H9 (cell line): ENCODE data around the gene HMGA1. TPM values are rescaled to one million over a fixed set of nuclear protein-coding genes. Genes with fewer than 3 reads are reported as not detected.
A peak's percentile ranks its signal among the peaks of the same experiment; 100 is the strongest.

Experiments
- DNase-seq: peaks from one replicate; pipeline ENCODE4 v3.0.0-alpha.2; 2017
- H2AFZ ChIP-seq: one replicate; pipeline ENCODE4 v1.6.1; 2013; ENCODE audit warnings: mild to moderate bottlenecking, low read length, control low read depth, moderate library complexity
- H2AK5ac ChIP-seq: 2 replicates; pipeline ENCODE4 v1.6.1; 2013; ENCODE audit warnings: low read length, control low read depth, mixed read lengths; ENCODE audit not compliant: insufficient read length
- H2BK120ac ChIP-seq: one replicate; pipeline ENCODE4 v1.6.1; 2013; ENCODE audit warnings: low read depth, mild to moderate bottlenecking, low read length, control low read depth, inconsistent platforms; ENCODE audit not compliant: poor library complexity, severe bottlenecking
- H2BK12ac ChIP-seq: 2 replicates; pipeline ENCODE4 v1.6.1; 2013; ENCODE audit warnings: low read length, control low read depth, mixed read lengths, low read depth; ENCODE audit not compliant: insufficient read length
- H2BK15ac ChIP-seq: 2 replicates; pipeline ENCODE4 v1.6.1; 2013; ENCODE audit warnings: low read depth, low read length, control low read depth
- H2BK20ac ChIP-seq: one replicate; pipeline ENCODE4 v1.6.1; 2013; ENCODE audit warnings: low read depth, mild to moderate bottlenecking, low read length, control low read depth, inconsistent platforms; ENCODE audit not compliant: poor library complexity, severe bottlenecking
- H2BK5ac ChIP-seq: 2 replicates; pipeline ENCODE4 v1.6.1; 2013; ENCODE audit warnings: low read length, control low read depth, mixed read lengths; ENCODE audit not compliant: insufficient read length
- H3K14ac ChIP-seq: 2 replicates; pipeline ENCODE4 v1.6.1; 2013; ENCODE audit warnings: low read length, control low read depth; ENCODE audit not compliant: insufficient read depth
- H3K18ac ChIP-seq: 2 replicates; pipeline ENCODE4 v1.6.1; 2013; ENCODE audit warnings: low read depth, mild to moderate bottlenecking, mixed read lengths, low read length, control low read depth; ENCODE audit not compliant: insufficient read length
- H3K23ac ChIP-seq: 2 replicates; pipeline ENCODE4 v1.6.1; 2013; ENCODE audit warnings: low read length, control low read depth, mixed read lengths, low read depth; ENCODE audit not compliant: insufficient read length
- H3K23me2 ChIP-seq: 2 replicates; pipeline ENCODE4 v1.6.1; 2013; ENCODE audit warnings: low read depth, mild to moderate bottlenecking, mixed read lengths, low read length, control low read depth; ENCODE audit not compliant: insufficient read length, poor library complexity, severe bottlenecking
- H3K27ac ChIP-seq: 2 replicates; pipeline ENCODE4 v1.5.1; 2013; ENCODE audit warnings: low read length, control low read depth, mixed read lengths, low read depth; ENCODE audit not compliant: insufficient read length
- H3K27me3 ChIP-seq: 2 replicates; pipeline ENCODE4 v1.6.1; 2013; ENCODE audit warnings: low read length, control low read depth, inconsistent platforms; ENCODE audit not compliant: insufficient read depth
- H3K4ac ChIP-seq: 2 replicates; pipeline ENCODE4 v1.6.1; 2013; ENCODE audit warnings: low read depth, mild to moderate bottlenecking, control low read depth, inconsistent platforms, low read length, moderate library complexity
- H3K4me1 ChIP-seq: 2 replicates; pipeline ENCODE4 v1.6.1; 2013; ENCODE audit warnings: low read length, control low read depth, inconsistent platforms; ENCODE audit not compliant: insufficient read depth
- H3K4me2 ChIP-seq: 2 replicates; pipeline ENCODE4 v1.6.1; 2013; ENCODE audit warnings: low read length, control low read depth, mixed read lengths; ENCODE audit not compliant: insufficient read length, insufficient read depth
- H3K56ac ChIP-seq: 2 replicates; pipeline ENCODE4 v1.6.1; 2013; ENCODE audit warnings: low read depth, mild to moderate bottlenecking, mixed read lengths, low read length, control low read depth; ENCODE audit not compliant: insufficient read length
- H3K79me1 ChIP-seq: 2 replicates; pipeline ENCODE4 v1.6.1; 2013; ENCODE audit warnings: low read depth, mild to moderate bottlenecking, moderate library complexity, low read length, control low read depth, inconsistent platforms; ENCODE audit not compliant: insufficient read depth, poor library complexity, severe bottlenecking
- H3K79me2 ChIP-seq: 2 replicates; pipeline ENCODE4 v1.6.1; 2013; ENCODE audit warnings: low read length, control low read depth, inconsistent platforms; ENCODE audit not compliant: insufficient read depth
- H3K9ac ChIP-seq: 2 replicates; pipeline ENCODE4 v1.6.1; 2013; ENCODE audit warnings: low read length, control low read depth, mixed read lengths; ENCODE audit not compliant: insufficient read length; ENCODE audit errors: extremely low read depth
- H3K9me3 ChIP-seq: one replicate; pipeline ENCODE4 v1.6.1; 2013; ENCODE audit warnings: low read depth, low read length, inconsistent platforms; ENCODE audit not compliant: control insufficient read depth
- H3T11ph ChIP-seq: one replicate; pipeline ENCODE4 v1.6.1; 2013; ENCODE audit warnings: mild to moderate bottlenecking, low read length, control low read depth, inconsistent platforms
- H4K20me1 ChIP-seq: one replicate; pipeline ENCODE4 v1.6.1; 2013; ENCODE audit not compliant: control insufficient read depth, insufficient read length, insufficient read depth
- H4K5ac ChIP-seq: 2 replicates; pipeline ENCODE4 v1.6.1; 2013; ENCODE audit warnings: low read depth, mild to moderate bottlenecking, mixed read lengths, low read length, control low read depth; ENCODE audit not compliant: insufficient read length
- H4K8ac ChIP-seq: replicated peaks from 2 replicates; pipeline ENCODE4 v1.6.1; 2013; ENCODE audit warnings: low read length, control low read depth, mixed read lengths, low read depth; ENCODE audit not compliant: insufficient read length
- H4K91ac ChIP-seq: 2 replicates; pipeline ENCODE4 v1.6.1; 2013; ENCODE audit warnings: low read depth, mild to moderate bottlenecking, moderate library complexity, mixed read lengths, low read length, control low read depth; ENCODE audit not compliant: insufficient read length
- H3K27ac Mint-ChIP-seq, 3 experiments: 2 replicates in 2 of 3; 3 replicates in 1 of 3; pipeline ENCODE4 v1.8.0; 2020 to 2021; ENCODE audit warnings: mixed read lengths in 3 of 3, mild to moderate bottlenecking in 1 of 3, moderate library complexity in 1 of 3
- H3K27me3 Mint-ChIP-seq: 2 replicates; pipeline ENCODE4 v1.8.0; 2021; ENCODE audit warnings: low read depth, mild to moderate bottlenecking, moderate library complexity, mixed read lengths
- H3K36me3 Mint-ChIP-seq, 3 experiments: 2 replicates in 2 of 3; 3 replicates in 1 of 3; pipeline ENCODE4 v1.8.0; 2020 to 2021; ENCODE audit warnings: low read depth in 3 of 3, mixed read lengths in 3 of 3; ENCODE audit not compliant: insufficient read depth in 1 of 3
- H3K4me1 Mint-ChIP-seq, 2 experiments: 2 replicates each; pipeline ENCODE4 v1.8.0; 2020; ENCODE audit warnings: mixed read lengths in 2 of 2
- H3K4me3 Mint-ChIP-seq, 2 experiments: 2 replicates in 1 of 2; 3 replicates in 1 of 2; pipeline ENCODE4 v1.8.0; 2020 to 2021; ENCODE audit warnings: mild to moderate bottlenecking in 2 of 2, mixed read lengths in 2 of 2, moderate library complexity in 1 of 2
- H3K9me3 Mint-ChIP-seq, 2 experiments: 2 replicates in 1 of 2; 3 replicates in 1 of 2; pipeline ENCODE4 v1.8.0; 2020; ENCODE audit warnings: mild to moderate bottlenecking in 2 of 2, mixed read lengths in 2 of 2, moderate library complexity in 1 of 2
- WGBS: extraction: QIAGEN DNeasy Blood & Tissue Kit; methylation state at CpG from one replicate; pipeline ENCODE4 v1.1.7; 2013; ENCODE audit warnings: missing lambda C conversion rate, low lambda C conversion rate, mixed read lengths; ENCODE audit not compliant: insufficient read length; ENCODE audit errors: extremely low coverage; 5-methylcytosine and 5-hydroxymethylcytosine counted together
- total RNA-seq: library from RNA; stranded (reverse); gene quantifications from 2 replicates; pipeline ENCODE4 v1.2.1, GENCODE V29; 2021
- TF ChIP-seq, protein P1 (sequence below): fragments of 200-600 bp; sonication (generic); conservative IDR thresholded peaks from 3 replicates; pipeline ENCODE4 v1.8.0; 2021; ENCODE audit warnings: antibody characterized with exemption, mild to moderate bottlenecking

Gene HMGA1
- total RNA-seq, 1 experiment from 2014 or later = 2,116 TPM

- no peaks in the 10 kb centered on the region for H4K20me1 ChIP-seq
- H3K79me1 ChIP-seq = no peaks in the 10 kb centered on the region
- peak overlapping the region; percentile 22 for H3K18ac ChIP-seq
- H3K4me1 ChIP-seq = peaks cover 15% of the 10 kb centered on the region; the same call in 1 of the 2 replicates
- H3K9ac ChIP-seq = peak overlapping the region; percentile 20
- peak; percentile 91 for DNase-seq
- no peak overlapping the region for H3T11ph ChIP-seq
- no peak overlapping the region for H2BK5ac ChIP-seq
- H3K27ac ChIP-seq = peak overlapping the region; percentile 12
- Mint-ChIP-seq H3K36me3 (no peaks in the 10 kb centered on the region), H3K27me3 (peaks cover 2% of the 10 kb centered on the region), H3K4me1 (peaks cover 40 to 41% of the 10 kb centered on the region in 2 experiments), H3K27ac (peak overlapping the region; percentile 93 to 97 (median 96); a peak in 6 of 7 replicates), H3K4me3 (peak overlapping the region; percentile 57 to 74), H3K9me3 (no peaks in the 10 kb centered on the region)
- H3K14ac ChIP-seq = peak overlapping the region; percentile 74; the same call in 1 of the 2 replicates
- H2AK5ac ChIP-seq = no peak overlapping the region
- no peak overlapping the region for H4K8ac ChIP-seq
- peak overlapping the region; percentile 27 for H3K4me2 ChIP-seq
- no peak overlapping the region for H4K91ac ChIP-seq
- H2BK20ac ChIP-seq = no peak overlapping the region
- no peak overlapping the region for H2BK120ac ChIP-seq
- peak overlapping the region; percentile 15 for H2BK12ac ChIP-seq
- H3K27me3 ChIP-seq = no peaks in the 10 kb centered on the region
- WGBS = no CpG with 5 or more reads among the region's 55 CpGs
- H3K23ac ChIP-seq = no peak overlapping the region
- H3K56ac ChIP-seq = no peak overlapping the region
- no peaks in the 10 kb centered on the region for H3K79me2 ChIP-seq
- no peak overlapping the region for H3K4ac ChIP-seq
- no peak overlapping the region for H2BK15ac ChIP-seq
- no peaks in the 10 kb centered on the region for H3K9me3 ChIP-seq
- H3K23me2 ChIP-seq = no peaks in the 10 kb centered on the region
- TF ChIP-seq, protein P1, sequence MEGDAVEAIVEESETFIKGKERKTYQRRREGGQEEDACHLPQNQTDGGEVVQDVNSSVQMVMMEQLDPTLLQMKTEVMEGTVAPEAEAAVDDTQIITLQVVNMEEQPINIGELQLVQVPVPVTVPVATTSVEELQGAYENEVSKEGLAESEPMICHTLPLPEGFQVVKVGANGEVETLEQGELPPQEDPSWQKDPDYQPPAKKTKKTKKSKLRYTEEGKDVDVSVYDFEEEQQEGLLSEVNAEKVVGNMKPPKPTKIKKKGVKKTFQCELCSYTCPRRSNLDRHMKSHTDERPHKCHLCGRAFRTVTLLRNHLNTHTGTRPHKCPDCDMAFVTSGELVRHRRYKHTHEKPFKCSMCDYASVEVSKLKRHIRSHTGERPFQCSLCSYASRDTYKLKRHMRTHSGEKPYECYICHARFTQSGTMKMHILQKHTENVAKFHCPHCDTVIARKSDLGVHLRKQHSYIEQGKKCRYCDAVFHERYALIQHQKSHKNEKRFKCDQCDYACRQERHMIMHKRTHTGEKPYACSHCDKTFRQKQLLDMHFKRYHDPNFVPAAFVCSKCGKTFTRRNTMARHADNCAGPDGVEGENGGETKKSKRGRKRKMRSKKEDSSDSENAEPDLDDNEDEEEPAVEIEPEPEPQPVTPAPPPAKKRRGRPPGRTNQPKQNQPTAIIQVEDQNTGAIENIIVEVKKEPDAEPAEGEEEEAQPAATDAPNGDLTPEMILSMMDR = no peak
- H2AFZ ChIP-seq = no peak overlapping the region
- H4K5ac ChIP-seq = no peak overlapping the region
These were observed 12.4 kb upstream of the HMGA1 start for GRCh38 chr6:34223956-34224940.
